ENCODE results near the gene RXRA. TPM values are rescaled to one million over a fixed set of nuclear protein-coding genes. Genes with fewer than 3 reads are reported as not detected.
"Not testable (repeated sequence)": the region's sequence is repeated elsewhere in the genome, so short reads cannot be mapped to it uniquely, and the experiment has no call there.

The RXRA gene
- total RNA-seq, 4 donors from 2014 or later, result 39.4 to 81.3 (median 67.4) TPM

DNA sequence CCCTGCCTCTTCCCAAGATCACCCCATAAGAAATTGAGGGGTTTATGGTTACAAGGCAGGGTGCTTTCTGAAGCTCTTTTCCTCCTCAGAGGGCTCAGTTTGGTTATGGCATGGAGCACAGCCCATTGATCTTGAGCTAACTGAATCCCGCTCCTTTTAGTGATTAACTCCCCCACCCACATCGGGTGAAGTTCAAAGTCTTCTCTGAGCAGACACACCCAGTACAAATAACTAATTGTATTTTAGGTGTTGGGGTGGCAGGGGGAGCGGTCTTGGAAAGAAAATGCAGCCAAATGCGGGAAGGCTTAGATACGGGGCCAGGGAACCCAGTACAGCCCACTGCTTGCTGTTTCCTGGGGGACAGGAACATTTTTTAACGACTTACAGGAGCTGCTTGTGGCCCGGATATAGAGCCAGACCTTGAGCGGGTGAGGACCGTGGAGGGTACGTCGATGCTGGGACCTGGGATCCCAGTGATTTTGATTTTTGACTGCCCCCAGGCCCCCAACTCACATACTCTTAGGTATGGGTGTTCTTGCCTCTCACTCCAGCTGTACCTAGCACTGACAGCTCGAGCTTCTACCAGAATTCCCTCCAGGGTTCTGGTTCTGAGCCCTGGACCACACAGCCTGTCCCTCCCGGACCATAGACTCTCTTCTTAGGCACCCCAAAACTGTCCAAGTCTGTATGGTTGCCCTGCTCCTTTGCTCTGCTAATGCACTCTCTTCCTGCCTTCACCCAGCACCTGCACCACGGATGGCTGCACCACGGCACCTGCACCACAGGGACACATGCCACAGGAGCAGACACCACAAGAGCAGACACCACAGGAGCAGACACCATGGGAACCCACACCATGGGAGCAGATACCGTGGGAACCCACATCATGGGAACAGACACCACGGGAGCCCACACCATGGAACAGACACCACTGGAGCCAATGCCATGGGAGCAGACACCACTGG lies 18.3 kb upstream of the RXRA start:
- no peak overlapping the region for H3K27ac ChIP-seq
- no peaks in the 10 kb centered on the region for H3K36me3 ChIP-seq
- no peaks in the 10 kb centered on the region for H3K4me1 ChIP-seq
- intact Hi-C loops (cut with DNase I), result no loop called here
- H3K4me3 ChIP-seq (replicated peaks in 1 of 3), result no peak overlapping the region
- TF ChIP-seq, protein P1, sequence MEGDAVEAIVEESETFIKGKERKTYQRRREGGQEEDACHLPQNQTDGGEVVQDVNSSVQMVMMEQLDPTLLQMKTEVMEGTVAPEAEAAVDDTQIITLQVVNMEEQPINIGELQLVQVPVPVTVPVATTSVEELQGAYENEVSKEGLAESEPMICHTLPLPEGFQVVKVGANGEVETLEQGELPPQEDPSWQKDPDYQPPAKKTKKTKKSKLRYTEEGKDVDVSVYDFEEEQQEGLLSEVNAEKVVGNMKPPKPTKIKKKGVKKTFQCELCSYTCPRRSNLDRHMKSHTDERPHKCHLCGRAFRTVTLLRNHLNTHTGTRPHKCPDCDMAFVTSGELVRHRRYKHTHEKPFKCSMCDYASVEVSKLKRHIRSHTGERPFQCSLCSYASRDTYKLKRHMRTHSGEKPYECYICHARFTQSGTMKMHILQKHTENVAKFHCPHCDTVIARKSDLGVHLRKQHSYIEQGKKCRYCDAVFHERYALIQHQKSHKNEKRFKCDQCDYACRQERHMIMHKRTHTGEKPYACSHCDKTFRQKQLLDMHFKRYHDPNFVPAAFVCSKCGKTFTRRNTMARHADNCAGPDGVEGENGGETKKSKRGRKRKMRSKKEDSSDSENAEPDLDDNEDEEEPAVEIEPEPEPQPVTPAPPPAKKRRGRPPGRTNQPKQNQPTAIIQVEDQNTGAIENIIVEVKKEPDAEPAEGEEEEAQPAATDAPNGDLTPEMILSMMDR (IDR thresholded peaks at IDR 0.05), result no peak
- no peak for TF ChIP-seq POLR2A (IDR thresholded peaks at IDR 0.05)
- H3K27me3 ChIP-seq, result no peaks in the 10 kb centered on the region
- WGBS, 2 donors, result 90 to 93% methylated on average over 16 to 17 of the region's 17 CpGs
- DNase-seq, result no peak
- H3K9me3 ChIP-seq, result no peaks in the 10 kb centered on the region

DNA sequence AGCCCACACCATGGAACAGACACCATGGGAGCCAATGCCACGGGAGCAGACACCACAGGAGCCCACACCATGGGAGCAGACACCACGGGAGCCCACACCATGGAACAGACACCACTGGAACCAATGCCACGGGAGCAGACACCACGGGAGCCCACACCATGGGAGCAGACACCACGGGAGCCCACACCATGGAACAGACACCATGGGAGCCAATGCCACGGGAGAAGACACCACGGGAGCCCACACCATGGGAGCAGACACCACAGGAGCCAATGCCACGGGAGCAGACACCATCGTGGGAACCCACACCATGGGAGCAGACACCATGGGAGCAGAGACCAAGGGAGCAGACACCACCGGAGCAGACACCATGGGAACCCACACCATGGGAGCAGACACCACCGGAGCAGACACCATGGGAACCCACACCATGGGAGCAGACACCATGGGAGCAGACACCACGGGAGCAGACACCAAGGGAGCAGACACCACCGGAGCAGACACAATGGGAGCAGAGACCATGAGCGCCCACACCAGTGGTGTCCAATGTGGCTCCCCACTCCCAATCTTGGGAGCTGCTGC lies 17.5 kb upstream of the RXRA start:
- DNase-seq; H3K4me1 ChIP-seq; H3K36me3 ChIP-seq; intact Hi-C loops (cut with DNase I); H3K9me3 ChIP-seq; H3K4me3 ChIP-seq (replicated peaks in 1 of 3); H3K27me3 ChIP-seq; H3K27ac ChIP-seq: not testable (repeated sequence)
- 76 to 89% methylated on average over 9 of the region's 14 CpGs for WGBS, 2 donors

DNA sequence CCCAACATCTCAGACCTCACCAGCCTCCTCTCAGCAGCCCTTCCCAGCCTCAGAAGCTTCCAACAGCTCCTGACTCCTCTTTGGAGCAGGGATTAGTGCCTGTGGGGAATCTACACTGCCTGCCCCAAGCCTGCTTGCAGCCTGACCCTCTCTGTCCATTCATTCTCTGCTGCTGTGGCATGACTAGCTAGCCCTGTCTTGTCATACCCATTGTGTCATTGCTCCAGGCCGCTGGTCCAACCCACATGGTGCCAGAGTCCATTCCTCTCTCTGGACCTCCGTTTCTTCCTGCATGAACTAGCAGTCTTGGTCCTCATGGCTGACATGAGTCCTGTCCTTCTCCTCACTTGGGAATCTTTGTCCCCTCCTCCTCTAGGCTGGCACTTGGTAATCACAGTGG lies 12.8 kb upstream of the RXRA start:
- Histone ChIP-seq H3K9me3 (no peaks in the 10 kb centered on the region), H3K4me1 (peaks cover 0 to 12% of the 10 kb centered on the region in 2 donors), H3K27me3 (no peaks in the 10 kb centered on the region), H3K4me3 (replicated peaks in 1 of 3) (no peak overlapping the region), H3K27ac (no peak overlapping the region), H3K36me3 (no peaks in the 10 kb centered on the region)
- intact Hi-C loops (cut with DNase I), result no loop called here
- WGBS, 2 donors, result 93 to 97% methylated on average over 2 of the region's 2 CpGs
- no peak for DNase-seq
- TF ChIP-seq, protein P1 (IDR thresholded peaks at IDR 0.05), result no peak
- TF ChIP-seq POLR2A (IDR thresholded peaks at IDR 0.05), result no peak

DNA sequence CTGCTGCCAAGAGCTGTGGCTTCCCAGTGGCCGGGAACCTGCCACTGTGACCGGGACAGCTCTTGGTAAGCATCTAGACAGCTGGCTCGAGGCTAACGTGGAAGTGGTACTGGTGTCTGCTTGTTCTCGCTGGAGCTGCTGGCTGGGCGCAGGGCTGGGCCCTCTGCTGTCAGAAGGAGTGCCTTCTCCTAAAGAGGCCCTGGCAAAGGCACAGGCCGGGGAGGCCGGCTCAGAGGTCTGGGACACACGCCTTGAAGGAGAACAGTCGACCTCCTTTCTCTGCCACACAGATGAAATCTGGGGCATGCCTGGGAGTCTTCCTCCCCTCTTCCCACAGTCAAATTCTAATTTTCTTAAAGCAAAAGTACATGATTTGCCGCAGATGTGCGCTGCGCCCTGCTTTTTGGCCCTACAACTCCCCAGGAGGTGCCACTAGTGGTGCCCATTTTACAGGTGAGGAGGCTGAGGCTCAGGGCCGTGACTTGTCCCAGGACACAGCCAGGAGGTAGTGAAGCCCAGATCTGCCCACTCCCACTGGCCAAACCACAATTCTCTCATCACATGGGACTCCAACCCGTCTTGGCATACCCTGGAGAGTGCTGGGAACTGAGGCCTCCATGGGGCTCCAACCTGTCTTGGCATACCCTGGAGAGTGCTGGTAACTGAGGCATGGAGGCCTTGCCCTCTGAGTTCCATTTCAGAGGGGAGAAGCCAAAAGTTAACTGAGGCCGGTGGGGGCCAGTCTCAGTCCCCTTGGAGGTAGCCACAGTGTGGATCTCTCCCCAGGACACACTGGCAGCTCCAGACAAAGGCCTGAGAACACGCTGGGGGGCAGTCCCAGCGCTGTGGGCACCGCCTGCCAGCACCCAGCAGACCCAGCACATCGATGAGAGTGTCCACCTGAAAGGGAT lies 12.0 kb upstream of the RXRA start:
- H3K36me3 ChIP-seq, result no peaks in the 10 kb centered on the region
- H3K9me3 ChIP-seq, result no peaks in the 10 kb centered on the region
- intact Hi-C loops (cut with DNase I), result no loop called here
- no peaks in the 10 kb centered on the region for H3K27me3 ChIP-seq
- DNase-seq, result no peak
- H3K4me3 ChIP-seq (replicated peaks in 1 of 3), result no peak overlapping the region
- TF ChIP-seq, protein P1 (IDR thresholded peaks at IDR 0.05), result no peak
- no peak for TF ChIP-seq POLR2A (IDR thresholded peaks at IDR 0.05)
- WGBS, 2 donors, result 90 to 91% methylated on average over 15 to 16 of the region's 20 CpGs
- H3K27ac ChIP-seq, result no peak overlapping the region
- peaks cover 0 to 12% of the 10 kb centered on the region in 2 donors for H3K4me1 ChIP-seq

DNA sequence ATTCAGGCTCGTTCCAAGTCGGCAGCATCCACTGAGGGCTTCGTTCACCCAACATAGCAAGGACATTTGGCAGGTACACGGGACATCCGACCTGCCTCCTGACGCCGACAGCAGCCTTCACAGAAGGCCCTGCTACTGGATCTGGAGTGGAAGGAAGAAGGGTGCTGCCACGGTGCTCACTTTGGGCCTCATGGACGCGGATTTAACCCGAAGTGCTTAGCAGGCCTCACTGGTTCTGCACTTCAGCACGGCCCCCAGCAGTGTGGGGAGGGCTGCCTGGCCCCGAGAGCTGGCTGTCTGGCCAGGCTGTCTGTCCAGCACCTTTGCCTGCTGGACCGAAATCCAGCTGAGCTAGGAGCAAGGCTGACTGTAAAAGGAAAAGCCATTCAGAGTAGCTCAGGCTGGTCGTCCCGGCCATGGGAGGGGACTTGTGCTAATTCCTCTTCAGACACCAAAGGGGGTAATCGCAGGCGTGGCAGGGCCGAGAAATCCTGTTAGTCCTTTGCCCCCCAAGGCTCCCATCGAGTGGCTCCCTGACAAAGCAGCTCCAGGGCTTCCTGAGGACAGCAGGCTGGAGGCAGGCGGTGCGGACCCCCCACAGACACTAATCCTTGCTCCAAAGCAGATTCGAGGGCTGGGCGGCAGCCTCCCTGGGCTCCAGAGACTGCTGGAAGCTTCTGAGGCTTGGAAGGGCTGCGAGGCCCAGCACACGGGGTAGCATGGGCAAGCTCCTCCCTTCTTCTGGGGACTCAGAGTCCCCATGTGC lies 11.1 kb upstream of the RXRA start:
- no peak overlapping the region for H3K27ac ChIP-seq
- H3K27me3 ChIP-seq, result no peaks in the 10 kb centered on the region
- no peaks in the 10 kb centered on the region for H3K9me3 ChIP-seq
- no peaks in the 10 kb centered on the region for H3K36me3 ChIP-seq
- no peak for DNase-seq
- TF ChIP-seq, protein P1 (IDR thresholded peaks at IDR 0.05), result no peak
- no peak for TF ChIP-seq POLR2A (IDR thresholded peaks at IDR 0.05)
- 75 to 82% methylated on average over 15 to 21 of the region's 26 CpGs for WGBS, 2 donors
- H3K4me1 ChIP-seq, result peaks cover 0 to 12% of the 10 kb centered on the region in 2 donors
- intact Hi-C loops (cut with DNase I), result no loop called here
- H3K4me3 ChIP-seq (replicated peaks in 1 of 3), result no peak overlapping the region

Data from thyroid gland (tissue), 4 donors.